ENCODE results near the gene PRPF39. TPM values are rescaled to one million over a fixed set of nuclear protein-coding genes. Genes with fewer than 3 reads are reported as not detected.

PRPF39 gene
- total RNA-seq, result 20.5 and 22.5 TPM in 2 replicates

- DNase-seq (ENCODE audit: low read depth), result peak; percentile 65
- no peaks in the 10 kb centered on the region for H3K27me3 ChIP-seq (ENCODE audit: control insufficient read depth, insufficient read depth, low read length)
- no peaks in the 10 kb centered on the region for H3K36me3 ChIP-seq (ENCODE audit: control insufficient read depth, insufficient read depth, low read length)
- peak within 1 kb of the TSS; percentile 67 for H3K4me3 ChIP-seq (ENCODE audit: low read depth, low read length)
- no peak for TF ChIP-seq CTCF (IDR thresholded peaks at IDR 0.05; ENCODE audit: insufficient read depth, low read length, poor library complexity, severe bottlenecking)
Observed at GRCh38 chr14:45083976-45084722, at the start of gene PRPF39. Gene PRPF39, plus strand, starts transcription at chr14:45084116. Its CDS starts 11,124 bp downstream, at chr14:45095240.

GRCh38 chr14:45034730-45035129 is 49.2 kb upstream of the PRPF39 start:
- Histone ChIP-seq H3K4me3 (ENCODE audit: low read depth, low read length) (no peak overlapping the region), H3K27me3 (ENCODE audit: control insufficient read depth, insufficient read depth, low read length) (no peaks in the 10 kb centered on the region), H3K36me3 (ENCODE audit: control insufficient read depth, insufficient read depth, low read length) (no peaks in the 10 kb centered on the region)
- no peak for DNase-seq (ENCODE audit: low read depth)
- no peak for TF ChIP-seq CTCF (IDR thresholded peaks at IDR 0.05; ENCODE audit: insufficient read depth, low read length, poor library complexity, severe bottlenecking)

- no peaks in the 10 kb centered on the region for H3K36me3 ChIP-seq (ENCODE audit: control insufficient read depth, insufficient read depth, low read length)
- no peak overlapping the region for H3K4me3 ChIP-seq (ENCODE audit: low read depth, low read length)
- DNase-seq (ENCODE audit: low read depth), result no peak
- no peaks in the 10 kb centered on the region for H3K27me3 ChIP-seq (ENCODE audit: control insufficient read depth, insufficient read depth, low read length)
- no peak for TF ChIP-seq CTCF (IDR thresholded peaks at IDR 0.05; ENCODE audit: insufficient read depth, low read length, poor library complexity, severe bottlenecking)
Observed at GRCh38 chr14:45038256-45038655, 45.7 kb upstream of the PRPF39 start.

GRCh38 chr14:45038865-45039264 is 45.1 kb upstream of the PRPF39 start:
- no peak overlapping the region for H3K4me3 ChIP-seq (ENCODE audit: low read depth, low read length)
- TF ChIP-seq CTCF (IDR thresholded peaks at IDR 0.05; ENCODE audit: insufficient read depth, low read length, poor library complexity, severe bottlenecking), result no peak

GRCh38 chr14:45039390-45039789 is 44.5 kb upstream of the PRPF39 start:
- DNase-seq (ENCODE audit: low read depth), result no peak
- Histone ChIP-seq H3K36me3 (ENCODE audit: control insufficient read depth, insufficient read depth, low read length) (no peaks in the 10 kb centered on the region), H3K4me3 (ENCODE audit: low read depth, low read length) (no peak overlapping the region), H3K27me3 (ENCODE audit: control insufficient read depth, insufficient read depth, low read length) (no peaks in the 10 kb centered on the region)
- TF ChIP-seq CTCF (IDR thresholded peaks at IDR 0.05; ENCODE audit: insufficient read depth, low read length, poor library complexity, severe bottlenecking), result no peak

More at GRCh38 chr14:45038865-45039264, 45.1 kb upstream of the PRPF39 start:
- no peaks in the 10 kb centered on the region for H3K36me3 ChIP-seq (ENCODE audit: control insufficient read depth, insufficient read depth, low read length)
- H3K27me3 ChIP-seq (ENCODE audit: control insufficient read depth, insufficient read depth, low read length), result no peaks in the 10 kb centered on the region
- DNase-seq (ENCODE audit: low read depth), result no peak

GRCh38 chr14:45041641-45042040 is 42.3 kb upstream of the PRPF39 start:
- Histone ChIP-seq H3K27me3 (ENCODE audit: control insufficient read depth, insufficient read depth, low read length) (no peaks in the 10 kb centered on the region), H3K36me3 (ENCODE audit: control insufficient read depth, insufficient read depth, low read length) (no peaks in the 10 kb centered on the region), H3K4me3 (ENCODE audit: low read depth, low read length) (no peak overlapping the region)
- no peak for TF ChIP-seq CTCF (IDR thresholded peaks at IDR 0.05; ENCODE audit: insufficient read depth, low read length, poor library complexity, severe bottlenecking)
- no peak for DNase-seq (ENCODE audit: low read depth)
